Measurements from ENCODE around the gene ADCY6.

ADCY6 gene

DNA sequence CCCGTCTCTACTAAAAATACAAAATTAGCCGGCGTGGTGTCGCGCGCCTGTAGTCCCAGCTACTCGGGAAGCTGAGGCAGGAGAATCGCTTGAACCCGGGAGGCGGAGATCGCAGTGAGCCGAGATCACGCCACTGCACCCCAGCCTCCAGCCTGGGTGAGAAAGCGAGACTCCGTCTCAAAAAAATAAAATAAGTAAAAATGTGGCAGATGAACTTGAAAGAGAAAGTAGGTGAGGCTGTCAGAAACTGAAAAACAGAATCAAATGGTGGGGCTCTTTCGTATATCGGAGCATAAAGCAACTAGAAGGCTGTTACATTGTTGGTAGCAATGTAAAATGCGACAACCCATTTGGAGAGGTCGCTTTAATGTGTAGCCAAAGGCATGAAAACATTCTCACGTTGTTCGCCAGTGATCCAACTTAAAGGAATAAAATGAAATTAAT is 71.6 kb downstream of the ADCY6 start:
- no peak for TF ChIP-seq CTCF (IDR thresholded peaks at IDR 0.05)
- H3K27ac ChIP-seq = peak overlapping the region; percentile 95
- H3K9me3 ChIP-seq = peaks cover 9% of the 10 kb centered on the region
- H3K4me3 ChIP-seq (ENCODE audit: low read depth in 1 of 2, low read length in 1 of 2) = peak overlapping the region; percentile 83 to 88
- H3K36me3 ChIP-seq = peaks cover 14% of the 10 kb centered on the region
- H3K27me3 ChIP-seq = no peaks in the 10 kb centered on the region
- peaks cover 23 to 24% of the 10 kb centered on the region in 2 experiments for H3K4me1 ChIP-seq (ENCODE audit: control insufficient read depth in 1 of 2, insufficient read depth in 1 of 2, low read depth in 1 of 2, low read length in 1 of 2)

GRCh38 chr12:48716493-48717251 is 72.2 kb downstream of the ADCY6 start, which contains the start of gene CCNT1:
TSS of gene CCNT1 (minus strand) at chr12:48716707. CDS start at chr12:48716675, 32 bp downstream.
- H3K9me3 ChIP-seq = peaks cover 9% of the 10 kb centered on the region
- H3K4me1 ChIP-seq (ENCODE audit: control insufficient read depth in 1 of 2, insufficient read depth in 1 of 2, low read depth in 1 of 2, low read length in 1 of 2) = peaks cover 23 to 24% of the 10 kb centered on the region in 2 experiments
- H3K27me3 ChIP-seq = no peaks in the 10 kb centered on the region
- H3K27ac ChIP-seq = peak within 1 kb of the TSS; percentile 95
- peak within 1 kb of the TSS; percentile 83 to 88 for H3K4me3 ChIP-seq (ENCODE audit: low read depth in 1 of 2, low read length in 1 of 2)
- peak; percentile 64 for TF ChIP-seq CTCF (IDR thresholded peaks at IDR 0.05)
- H3K36me3 ChIP-seq = peaks cover 17% of the 10 kb centered on the region

Data from neutrophil (primary cell).